ENCODE data around the gene FNDC3B. TPM values are rescaled to one million over a fixed set of nuclear protein-coding genes. Genes with fewer than 3 reads are reported as not detected.
A peak's percentile ranks its signal among the peaks of the same experiment; 100 is the strongest.

FNDC3B gene
- polyA plus RNA-seq, 2 of the 4 experiments (the other 2 are of a cell fraction): 29.5 to 33.6 TPM

- ChIA-PET CTCF (interaction anchor here (0.9 kb wide), 1 partner anchor 271 kb away, joined by 3 read pairs; no protein-coding TSS in a partner anchor), POLR2A (no interaction called here)
- FAIRE-seq: no peak
- Histone ChIP-seq H3K4me2 (no peak overlapping the region), H3K4me1 (peaks cover 15% of the 10 kb centered on the region; the same call in 2 of the 3 replicates), H3K4me3 (no peak overlapping the region), H3K9me3 (no peaks in the 10 kb centered on the region), H3K27ac (no peak overlapping the region)
- DNase-seq (ENCODE audit: low read depth in 1 of 2, low spot score in 1 of 2): no peak
- TF ChIP-seq HMGXB4 (CRISPR knock-in tag; IDR thresholded peaks at IDR 0.05; ENCODE audit: borderline replicate concordance): no peak
- TF ChIP-seq HDAC2 (IDR thresholded peaks at IDR 0.05): no peak
- no peak for TF ChIP-seq MYC (IDR thresholded peaks at IDR 0.05; ENCODE audit: borderline replicate concordance, low read length)
- no peak for TF ChIP-seq EHMT2 (IDR thresholded peaks at IDR 0.05; ENCODE audit: low read depth)
- TF ChIP-seq EP300 (IDR thresholded peaks at IDR 0.05): no peak
- TF ChIP-seq ESRRA (IDR thresholded peaks at IDR 0.05; ENCODE audit: borderline replicate concordance, low read length): no peak
- TF ChIP-seq CHD4 (IDR thresholded peaks at IDR 0.05; ENCODE audit: borderline replicate concordance): no peak
- no peak for TF ChIP-seq RNF2 (IDR thresholded peaks at IDR 0.05; ENCODE audit: borderline replicate concordance, low read depth)
- TF ChIP-seq HES2 (IDR thresholded peaks at IDR 0.05): no peak
- no peak for TF ChIP-seq ELK1 (IDR thresholded peaks at IDR 0.05; ENCODE audit: low read depth, low read length)
- TF ChIP-seq ZC3H11A (IDR thresholded peaks at IDR 0.05): no peak
- no peak for TF ChIP-seq POLR2A (IDR thresholded peaks at IDR 0.05; ENCODE audit: low read length)
- peak; percentile 24 to 31; a peak in 2 of 6 replicates for ATAC-seq
- 82% methylated on average over 7 of the region's 7 CpGs for WGBS (ENCODE audit: missing lambda C conversion rate)
These were observed 357.0 kb downstream of the FNDC3B start for GRCh38 chr3:172396400-172396799.

GRCh38 chr3:172397716-172398405 is 358.5 kb downstream of the FNDC3B start:
- H3K9me3 ChIP-seq: no peaks in the 10 kb centered on the region
- ChIA-PET POLR2A (no interaction called here), CTCF (interaction anchor here (1.1 kb wide), 1 partner anchor 80 kb away, joined by 3 read pairs; no protein-coding TSS in a partner anchor)
- 19% methylated on average over 1 of the region's 1 CpG for WGBS (ENCODE audit: missing lambda C conversion rate)
- FAIRE-seq (no peak), ATAC-seq (peak; percentile 70; a peak in 5 of 6 replicates), DNase-seq (ENCODE audit: low read depth in 1 of 2, low spot score in 1 of 2) (peak; percentile 7 to 29)
- no peak for TF ChIP-seq SREBF2 (IDR thresholded peaks at IDR 0.05)
- TF ChIP-seq CEBPB (IDR thresholded peaks at IDR 0.05): peak; percentile 9 to 33; a peak in 2 of 4 replicates
- TF ChIP-seq PBX3 (IDR thresholded peaks at IDR 0.05): no peak
- H3K4me3 ChIP-seq: no peak overlapping the region
- no peak overlapping the region for H3K27ac ChIP-seq
- no peak overlapping the region for H3K4me2 ChIP-seq
- peaks cover 15% of the 10 kb centered on the region; the same call in 2 of the 3 replicates for H3K4me1 ChIP-seq

GRCh38 chr3:172398484-172398883 is 359.1 kb downstream of the FNDC3B start:
- DNase-seq (ENCODE audit: low read depth in 1 of 2, low spot score in 1 of 2): no peak
- H3K9me3 ChIP-seq: no peaks in the 10 kb centered on the region
- peaks cover 15% of the 10 kb centered on the region; the same call in 2 of the 3 replicates for H3K4me1 ChIP-seq
- CTCF ChIA-PET: no interaction called here
- H3K27ac ChIP-seq: no peak overlapping the region
- no peak for FAIRE-seq
- H3K4me3 ChIP-seq: no peak overlapping the region
- TF ChIP-seq CHD4 (IDR thresholded peaks at IDR 0.05; ENCODE audit: borderline replicate concordance) (no peak), FOSB (CRISPR knock-in tag; IDR thresholded peaks at IDR 0.05) (no peak)
- POLR2A ChIA-PET: no interaction called here
- no peak overlapping the region for H3K4me2 ChIP-seq
- WGBS (ENCODE audit: missing lambda C conversion rate): 95% methylated on average over 4 of the region's 4 CpGs
- ATAC-seq: no peak

All from A549 (cell line).